SU-DHL-6 (cell line): ENCODE results near the gene TPI1.

Source experiments
- CTCF ChIP-seq: fragments of 200-600 bp; sonication (generic); IDR thresholded peaks from one replicate; pipeline ENCODE4 v1.5.1; 2017; ENCODE audit warnings: antibody characterized with exemption, mild to moderate bottlenecking, low read length, moderate library complexity; ENCODE audit not compliant: insufficient read depth, poor library complexity, severe bottlenecking
- EZH2phosphoT487 ChIP-seq: fragments of 200-600 bp; sonication (generic), shearing (Covaris generic); conservative IDR thresholded peaks from 2 replicates; pipeline ENCODE4 v1.6.1; 2018; ENCODE audit warnings: mild to moderate bottlenecking, antibody characterized with exemption, low read length, moderate library complexity, mixed read lengths

GRCh38 chr12:6829536-6830220, 37.7 kb upstream of the TPI1 start:
- TF ChIP-seq CTCF (no peak), EZH2phosphoT487 (no peak)
